Erythroblast (primary cell): ENCODE measurements around the gene DNAJC3.

Experiments
- GATA1 ChIP-seq: IDR thresholded peaks from 2 replicates; pipeline ENCODE4 v1.6.1; 2011; ENCODE audit warnings: low read depth, mild to moderate bottlenecking, control low read depth, low read length, moderate library complexity
- POLR2A ChIP-seq: IDR thresholded peaks from 2 replicates; pipeline ENCODE4 v1.6.1; 2011; ENCODE audit warnings: mild to moderate bottlenecking, low read length

- TF ChIP-seq POLR2A (no peak), GATA1 (no peak)
Observed at GRCh38 chr13:95745289-95745688, 68.3 kb downstream of the DNAJC3 start.
